Astrocyte (in vitro differentiated cells and primary cell): ENCODE measurements around the gene CLIC1. TPM values are rescaled to one million over a fixed set of nuclear protein-coding genes. Genes with fewer than 3 reads are reported as not detected.

Experiments used
- DNase-seq: peaks from one replicate; pipeline ENCODE4 v3.0.0-alpha.2; 2010; ENCODE audit warnings: low read depth
- FAIRE-seq: peaks from 2 replicates; lab custom pipeline; 2011; peaks lifted over from hg19 to GRCh38; lab: Jason Lieb, UNC
- H2AFZ ChIP-seq: 2 replicates; pipeline ENCODE4 v1.6.0; 2012; ENCODE audit warnings: low read depth, low read length, inconsistent platforms
- H3K27ac ChIP-seq: 2 replicates; pipeline ENCODE4 v1.5.1; 2011; ENCODE audit warnings: low read depth, low read length, inconsistent platforms
- H3K27me3 ChIP-seq: 2 replicates; pipeline ENCODE4 v1.6.0; 2011; ENCODE audit warnings: low read length, inconsistent platforms; ENCODE audit not compliant: insufficient read depth
- H3K36me3 ChIP-seq: 2 replicates; pipeline ENCODE4 v1.5.1; 2011; ENCODE audit warnings: low read length, inconsistent platforms; ENCODE audit not compliant: insufficient read depth
- H3K4me1 ChIP-seq: 2 replicates; pipeline ENCODE4 v1.5.1; 2011; ENCODE audit warnings: low read length, inconsistent platforms; ENCODE audit not compliant: insufficient read depth
- H3K4me2 ChIP-seq: 2 replicates; pipeline ENCODE4 v1.6.0; 2012; ENCODE audit warnings: low read length, inconsistent platforms
- H3K4me3 ChIP-seq: 2 replicates; pipeline ENCODE4 v1.5.1; 2011; ENCODE audit warnings: low read depth, mild to moderate bottlenecking, low read length, inconsistent platforms; ENCODE audit not compliant: insufficient read depth
- H3K79me2 ChIP-seq: 2 replicates; pipeline ENCODE4 v1.6.0; 2012; ENCODE audit warnings: mild to moderate bottlenecking, low read length, inconsistent platforms; ENCODE audit not compliant: insufficient read depth
- H3K9ac ChIP-seq: 2 replicates; pipeline ENCODE4 v1.6.0; 2012; ENCODE audit warnings: mild to moderate bottlenecking, low read length, inconsistent platforms
- H3K9me3 ChIP-seq: 2 replicates; pipeline ENCODE4 v1.5.1; 2012; ENCODE audit warnings: low read depth, mild to moderate bottlenecking, low read length, inconsistent platforms; ENCODE audit not compliant: insufficient read depth
- H4K20me1 ChIP-seq: 2 replicates; pipeline ENCODE4 v1.6.0; 2012; ENCODE audit warnings: low read length, inconsistent platforms; ENCODE audit not compliant: insufficient read depth
- H3K27ac Mint-ChIP-seq: one replicate; pipeline ENCODE4 v1.8.0; 2021; ENCODE audit warnings: mild to moderate bottlenecking, mixed read lengths; ENCODE audit not compliant: unreplicated experiment
- H3K27me3 Mint-ChIP-seq: one replicate; pipeline ENCODE4 v1.8.0; 2021; ENCODE audit warnings: low read depth, mixed read lengths; ENCODE audit not compliant: unreplicated experiment
- H3K36me3 Mint-ChIP-seq: one replicate; pipeline ENCODE4 v1.8.0; 2021; ENCODE audit warnings: low read depth, mixed read lengths; ENCODE audit not compliant: unreplicated experiment
- H3K4me1 Mint-ChIP-seq: one replicate; pipeline ENCODE4 v1.8.0; 2021; ENCODE audit warnings: low read depth, mixed read lengths; ENCODE audit not compliant: unreplicated experiment
- H3K4me3 Mint-ChIP-seq: one replicate; pipeline ENCODE4 v1.8.0; 2021; ENCODE audit warnings: mild to moderate bottlenecking, moderate library complexity, mixed read lengths; ENCODE audit not compliant: unreplicated experiment
- H3K9me3 Mint-ChIP-seq: one replicate; pipeline ENCODE4 v1.8.0; 2021; ENCODE audit warnings: mild to moderate bottlenecking, mixed read lengths; ENCODE audit not compliant: unreplicated experiment
- EZH2 ChIP-seq: IDR thresholded peaks from 2 replicates; pipeline ENCODE4 v1.6.1; 2012; ENCODE audit warnings: mild to moderate bottlenecking, low read length, inconsistent platforms; ENCODE audit not compliant: insufficient read depth
- total RNA-seq: library from RNA; stranded (reverse); gene quantifications from 2 replicates; pipeline ENCODE4 v1.2.1, GENCODE V29; 2021
- TF ChIP-seq, protein P1 (sequence below): IDR thresholded peaks from 2 replicates; pipeline ENCODE4 v1.5.1; 2011; ENCODE audit warnings: low read depth, mild to moderate bottlenecking, inconsistent platforms, low read length, moderate library complexity; ENCODE audit not compliant: insufficient read depth

CLIC1 gene
- total RNA-seq, 1 donor from 2014 or later: 518 TPM

- FAIRE-seq (no peak), DNase-seq (peak; percentile 49)
- Mint-ChIP-seq H3K27ac (no peak overlapping the region), H3K27me3 (no peaks in the 10 kb centered on the region), H3K4me3 (no peak overlapping the region), H3K9me3 (no peaks in the 10 kb centered on the region), H3K4me1 (peaks cover 2% of the 10 kb centered on the region), H3K36me3 (peaks cover 2% of the 10 kb centered on the region)
- no peaks in the 10 kb centered on the region for H3K27me3 ChIP-seq
- TF ChIP-seq, protein P1, sequence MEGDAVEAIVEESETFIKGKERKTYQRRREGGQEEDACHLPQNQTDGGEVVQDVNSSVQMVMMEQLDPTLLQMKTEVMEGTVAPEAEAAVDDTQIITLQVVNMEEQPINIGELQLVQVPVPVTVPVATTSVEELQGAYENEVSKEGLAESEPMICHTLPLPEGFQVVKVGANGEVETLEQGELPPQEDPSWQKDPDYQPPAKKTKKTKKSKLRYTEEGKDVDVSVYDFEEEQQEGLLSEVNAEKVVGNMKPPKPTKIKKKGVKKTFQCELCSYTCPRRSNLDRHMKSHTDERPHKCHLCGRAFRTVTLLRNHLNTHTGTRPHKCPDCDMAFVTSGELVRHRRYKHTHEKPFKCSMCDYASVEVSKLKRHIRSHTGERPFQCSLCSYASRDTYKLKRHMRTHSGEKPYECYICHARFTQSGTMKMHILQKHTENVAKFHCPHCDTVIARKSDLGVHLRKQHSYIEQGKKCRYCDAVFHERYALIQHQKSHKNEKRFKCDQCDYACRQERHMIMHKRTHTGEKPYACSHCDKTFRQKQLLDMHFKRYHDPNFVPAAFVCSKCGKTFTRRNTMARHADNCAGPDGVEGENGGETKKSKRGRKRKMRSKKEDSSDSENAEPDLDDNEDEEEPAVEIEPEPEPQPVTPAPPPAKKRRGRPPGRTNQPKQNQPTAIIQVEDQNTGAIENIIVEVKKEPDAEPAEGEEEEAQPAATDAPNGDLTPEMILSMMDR: no peak
- TF ChIP-seq EZH2: no peak
- H4K20me1 ChIP-seq: no peaks in the 10 kb centered on the region
- no peaks in the 10 kb centered on the region for H3K79me2 ChIP-seq
- no peak overlapping the region for H3K4me3 ChIP-seq
- no peaks in the 10 kb centered on the region for H3K9me3 ChIP-seq
- no peaks in the 10 kb centered on the region for H3K36me3 ChIP-seq
- H3K27ac ChIP-seq: no peak overlapping the region
- H2AFZ ChIP-seq: no peak overlapping the region
- no peak overlapping the region for H3K4me2 ChIP-seq
- H3K4me1 ChIP-seq: peaks cover 7% of the 10 kb centered on the region
- H3K9ac ChIP-seq: no peak overlapping the region
Measured at GRCh38 chr6:31771992-31772358, 35.6 kb upstream of the CLIC1 start.

DNA sequence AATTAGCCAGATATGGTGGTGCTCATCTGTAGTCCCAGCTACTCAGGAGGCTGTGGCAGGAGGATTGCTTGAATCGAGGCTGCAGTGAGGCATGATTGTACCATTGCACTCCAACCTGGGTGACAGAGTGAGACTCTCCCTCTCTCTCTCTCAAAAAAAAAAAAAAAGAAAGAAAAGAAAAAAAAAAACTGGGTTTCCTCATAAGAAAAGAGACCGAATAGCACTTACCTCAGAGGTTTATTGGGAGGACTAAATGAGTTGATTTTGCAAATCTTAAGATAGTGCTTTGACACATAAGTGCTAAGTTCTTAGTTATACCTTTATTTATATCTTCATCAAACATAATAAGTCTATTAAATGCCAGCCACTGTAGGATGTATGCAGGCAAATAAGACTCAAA, 34.5 kb upstream of the CLIC1 start:
- H3K79me2 ChIP-seq: no peaks in the 10 kb centered on the region
- no peak overlapping the region for H3K4me2 ChIP-seq
- Mint-ChIP-seq H3K4me1 (no peaks in the 10 kb centered on the region), H3K36me3 (peaks cover 2% of the 10 kb centered on the region), H3K4me3 (no peak overlapping the region), H3K27me3 (no peaks in the 10 kb centered on the region), H3K9me3 (no peaks in the 10 kb centered on the region), H3K27ac (no peak overlapping the region)
- no peak overlapping the region for H2AFZ ChIP-seq
- FAIRE-seq (no peak), DNase-seq (no peak)
- no peak overlapping the region for H3K27ac ChIP-seq
- TF ChIP-seq EZH2: no peak
- TF ChIP-seq, protein P1: no peak
- no peaks in the 10 kb centered on the region for H4K20me1 ChIP-seq
- H3K9ac ChIP-seq: no peak overlapping the region
- no peak overlapping the region for H3K4me3 ChIP-seq
- no peaks in the 10 kb centered on the region for H3K9me3 ChIP-seq
- no peaks in the 10 kb centered on the region for H3K27me3 ChIP-seq
- no peaks in the 10 kb centered on the region for H3K36me3 ChIP-seq
- peaks cover 8% of the 10 kb centered on the region for H3K4me1 ChIP-seq

DNA sequence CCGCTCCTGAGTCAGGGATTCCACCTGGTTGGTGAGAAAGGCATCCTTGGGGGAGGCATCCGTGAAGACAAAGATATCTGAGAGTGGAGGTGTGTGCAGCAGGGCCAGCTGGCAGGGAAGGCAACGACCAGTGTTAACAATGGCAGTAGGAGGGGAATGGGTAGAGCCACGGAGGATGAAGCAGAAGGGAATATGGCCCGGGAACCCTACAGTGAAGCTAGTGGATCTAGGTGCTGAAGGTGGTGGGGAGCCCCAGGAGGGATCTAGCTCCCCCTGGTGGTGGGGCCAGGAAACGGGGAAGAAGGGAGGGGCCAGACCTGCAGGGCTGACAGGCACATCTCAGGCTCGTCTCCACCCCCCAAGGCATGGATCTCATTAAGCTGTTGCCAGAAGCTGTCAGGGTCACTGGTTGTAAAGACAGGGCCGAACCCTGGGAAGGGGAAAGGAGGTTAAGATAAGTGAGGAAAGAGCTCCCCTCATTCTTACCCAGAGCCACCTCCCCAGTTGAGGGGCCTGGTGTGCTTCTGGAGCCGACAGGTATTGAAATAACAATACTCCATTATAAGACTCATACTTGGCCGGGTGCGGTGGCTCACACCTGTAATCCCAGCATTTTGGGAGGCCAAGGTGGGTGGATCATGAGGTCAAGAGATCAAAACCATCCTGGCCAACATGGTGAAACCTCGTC, 33.5 kb upstream of the CLIC1 start:
- Mint-ChIP-seq H3K9me3 (no peaks in the 10 kb centered on the region), H3K4me1 (no peaks in the 10 kb centered on the region), H3K27me3 (no peaks in the 10 kb centered on the region), H3K27ac (peak overlapping the region; percentile 77), H3K36me3 (peaks cover 2% of the 10 kb centered on the region), H3K4me3 (no peak overlapping the region)
- Histone ChIP-seq H3K27me3 (no peaks in the 10 kb centered on the region), H3K36me3 (no peaks in the 10 kb centered on the region), H2AFZ (no peak overlapping the region), H3K4me3 (no peak overlapping the region), H3K9me3 (no peaks in the 10 kb centered on the region), H3K9ac (no peak overlapping the region), H3K79me2 (no peaks in the 10 kb centered on the region), H3K4me1 (peaks cover 8% of the 10 kb centered on the region), H3K27ac (no peak overlapping the region), H4K20me1 (no peaks in the 10 kb centered on the region), H3K4me2 (no peak overlapping the region)
- FAIRE-seq: no peak
- TF ChIP-seq EZH2: no peak
- TF ChIP-seq, protein P1: peak; percentile 37
- DNase-seq: no peak
